HepG2 (cell line): ENCODE results near the gene UBE2R2. TPM values are rescaled to one million over a fixed set of nuclear protein-coding genes. Genes with fewer than 3 reads are reported as not detected.
"Not testable (repeated sequence)": the region's sequence is repeated elsewhere in the genome, so short reads cannot be mapped to it uniquely, and the experiment has no call there.

ENCODE experiments used
- ATAC-seq: fragments of 200-7000 bp; cut with Tn5 transposase; 3 replicates; pipeline ENCODE4 v1.9.1; 2020; ENCODE audit warnings: mild to moderate bottlenecking, moderate library complexity
- BruUV-seq: library from RNA; stranded (reverse); fragments of 400-500 nt; replicated peaks from 2 replicates; lab custom pipeline; 2021; lab: Mats Ljungman, UMichigan
- CTCF ChIA-PET: fragments of 300-600 bp; formaldehyde crosslinking; extraction: SDS; loops from one replicate; lab custom pipeline; 2021; ENCODE audit warnings: low total read pairs, inconsistent platforms, low intra/inter-chr PET ratio; lab: Yijun Ruan, JAX
- POLR2A ChIA-PET: fragments of 350-600 bp; sonication (Branson Sonifier 250); formaldehyde crosslinking; loops from one replicate; lab custom pipeline; 2020; ENCODE audit warnings: antibody characterized with exemption, inconsistent platforms; lab: Yijun Ruan, JAX
- DNase-seq: peaks from one replicate; pipeline ENCODE4 v3.0.0-alpha.2; 2015; ENCODE audit warnings: low spot score
- FAIRE-seq: peaks from 3 replicates; lab custom pipeline; 2011; peaks lifted over from hg19 to GRCh38; lab: Jason Lieb, UNC
- H2AFZ ChIP-seq: one replicate; pipeline ENCODE4 v1.6.1; 2011; ENCODE audit warnings: low read length, inconsistent platforms
- H3K27ac ChIP-seq: fragments of 300-600 bp; 3 replicates; pipeline ENCODE4 v1.8.0; 2011; ENCODE audit warnings: mixed run types, mild to moderate bottlenecking, mixed read lengths, low read length, inconsistent platforms; ENCODE audit not compliant: insufficient read depth; ENCODE audit errors: extremely low read length
- H3K27me3 ChIP-seq, 2 experiments: fragments of 200-600 bp in 1 of 2; 2 replicates in 1 of 2; 3 replicates in 1 of 2; pipeline versions ENCODE4 v1.6.0 to v1.8.0; 2011; ENCODE audit warnings: low read length in 2 of 2, mild to moderate bottlenecking in 2 of 2, moderate library complexity in 2 of 2, inconsistent platforms in 1 of 2; ENCODE audit not compliant: insufficient read depth in 2 of 2, control insufficient read depth in 1 of 2
- H3K36me3 ChIP-seq, 2 experiments: fragments of 200-600 bp in 1 of 2; replicated peaks in 1 of 2; 2 replicates in 1 of 2; 3 replicates in 1 of 2; pipeline versions ENCODE4 v1.5.1 to v1.8.0; 2011; ENCODE audit warnings: low read length in 2 of 2, inconsistent platforms in 1 of 2; ENCODE audit not compliant: insufficient read depth in 2 of 2, control insufficient read depth in 1 of 2
- H3K4me1 ChIP-seq: 2 replicates; pipeline ENCODE4 v1.5.1; 2012; ENCODE audit warnings: low read length, inconsistent platforms; ENCODE audit not compliant: insufficient read depth
- H3K4me2 ChIP-seq: 2 replicates; pipeline ENCODE4 v1.6.0; 2011; ENCODE audit warnings: low read depth, low read length, inconsistent platforms
- H3K4me3 ChIP-seq, 3 experiments: fragments of 200-600 bp in 1 of 3; sonication (generic), shearing (Covaris generic) in 1 of 3; replicated peaks in 1 of 3; 2 replicates each; pipeline ENCODE4 v1.5.1; 2011 to 2016; ENCODE audit warnings: low read length in 3 of 3, inconsistent platforms in 2 of 3, low read depth in 2 of 3, mild to moderate bottlenecking in 2 of 3, control low read depth in 1 of 3, mixed read lengths in 1 of 3; ENCODE audit not compliant: insufficient read depth in 1 of 3
- H3K79me2 ChIP-seq: one replicate; pipeline ENCODE4 v1.6.1; 2011; ENCODE audit warnings: low read length, inconsistent platforms; ENCODE audit not compliant: insufficient read depth
- H3K9ac ChIP-seq: 2 replicates; pipeline ENCODE4 v1.6.0; 2011; ENCODE audit warnings: mild to moderate bottlenecking, low read depth, low read length, inconsistent platforms; ENCODE audit not compliant: insufficient read depth
- H3K9me3 ChIP-seq: 2 replicates; pipeline ENCODE4 v1.5.1; 2012; ENCODE audit warnings: mild to moderate bottlenecking, low read length
- H4K20me1 ChIP-seq: 2 replicates; pipeline ENCODE4 v1.6.0; 2011; ENCODE audit warnings: inconsistent platforms, mild to moderate bottlenecking, low read length, moderate library complexity; ENCODE audit not compliant: insufficient read depth
- FIP1L1 ChIP-seq: fragments of 200-400 bp; formaldehyde crosslinking; IDR thresholded peaks from 2 replicates; pipeline ENCODE4 v1.6.1; 2018; ENCODE audit warnings: low read depth, mild to moderate bottlenecking, low read length, moderate library complexity, borderline replicate concordance; ENCODE audit not compliant: insufficient read depth
- MAFF ChIP-seq: IDR thresholded peaks from 2 replicates; pipeline ENCODE4 v1.6.1; 2011; ENCODE audit warnings: low read depth, low read length, improper control_type of control experiment
- MAFK ChIP-seq, 2 experiments: IDR thresholded peaks in 1 of 2; conservative IDR thresholded peaks in 1 of 2; 2 replicates each; pipeline ENCODE4 v1.6.1; 2011; ENCODE audit warnings: improper control_type of control experiment in 2 of 2, low read length in 2 of 2
- ZSCAN9 ChIP-seq: IDR thresholded peaks from 2 replicates; pipeline ENCODE4 v1.6.1; 2016; ENCODE audit warnings: borderline replicate concordance
- WGBS: methylation state at CpG from one replicate; pipeline ENCODE4 v1.1.6; 2017; ENCODE audit warnings: low lambda C conversion rate; 5-methylcytosine and 5-hydroxymethylcytosine counted together
- in situ Hi-C: cut with HindIII; loops from 2 replicates; pipeline ENCODE4 v1.10.0; 2017; ENCODE audit warnings: low pct_unique_long_range_greater_than_20kb; ENCODE audit not compliant: extremely low pct_ligation_motif_present
- intact Hi-C: fragments of 100-400 bp; cut with micrococcal nuclease; formaldehyde crosslinking; loops from one replicate; pipeline ENCODE4 v1.10.0; 2022; ENCODE audit not compliant: unreplicated experiment
- polyA plus RNA-seq, 8 experiments: library from polyadenylated mRNA; depleted of rRNA in 3 of 8; stranded (reverse) in 7 of 8; unstranded in 1 of 8; fragments of >200 nt; fragmentation: Illumina TruSeq in 4 of 8; extraction: Trizol in 4 of 8; gene quantifications; 2 replicates each; pipeline versions ENCODE4 v1.2.1 to v1.2.3, GENCODE V29; 2011 to 2016; ENCODE audit warnings: low read depth in 4 of 8, missing spikeins in 1 of 8, mixed read lengths in 1 of 8; ENCODE audit not compliant: insufficient read depth in 1 of 8
- total RNA-seq, 5 experiments: library from RNA; depleted of rRNA; stranded (reverse); fragments of >200 nt; fragmentation: Illumina TruSeq; extraction: Trizol; gene quantifications; 2 replicates each; pipeline ENCODE4 v1.2.3, GENCODE V29; 2016; ENCODE audit warnings: low read depth in 1 of 5

Gene UBE2R2
- total and polyA plus RNA-seq, 2 of the 13 experiments (the other 11 are each of a cell fraction or from before 2014, with no cell fraction given), result 14.8 to 20.9 TPM

DNA sequence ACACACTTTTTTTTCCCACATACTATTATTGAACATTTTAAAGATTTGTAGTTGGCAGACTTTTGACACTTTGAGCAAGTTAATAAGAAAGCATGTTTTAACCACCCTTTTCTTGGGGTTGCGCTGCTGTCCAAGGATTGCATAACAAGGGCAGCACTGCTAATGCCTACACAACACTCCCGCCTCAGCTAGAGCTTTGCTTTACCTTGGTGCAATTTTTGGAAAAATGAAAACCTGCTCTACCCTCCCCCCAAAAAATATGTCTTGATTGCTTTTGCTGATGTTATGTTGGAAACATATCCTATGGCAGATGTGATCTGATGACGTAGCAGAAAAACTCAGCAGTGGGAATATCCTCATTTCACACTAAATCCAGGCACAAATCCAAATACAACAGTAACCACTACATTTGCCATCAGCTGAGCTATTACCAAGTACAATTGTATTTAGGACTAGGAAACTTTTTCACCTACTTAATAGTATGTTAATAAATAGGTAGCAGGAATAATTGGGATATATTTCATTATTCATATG lies 51.5 kb downstream of the UBE2R2 start:
- POLR2A ChIA-PET, result no interaction called here
- Histone ChIP-seq H3K4me3 (no peak overlapping the region), H3K79me2 (peaks cover 86% of the 10 kb centered on the region), H3K36me3 (peaks cover 0 to 4% of the 10 kb centered on the region in 2 experiments; a peak in 1 of 5 replicates), H4K20me1 (peaks cover 32% of the 10 kb centered on the region), H3K4me1 (no peaks in the 10 kb centered on the region), H3K9ac (no peak overlapping the region), H3K4me2 (no peak overlapping the region), H3K9me3 (no peaks in the 10 kb centered on the region), H2AFZ (no peak overlapping the region), H3K27ac (no peak overlapping the region), H3K27me3 (no peaks in the 10 kb centered on the region)
- ATAC-seq (no peak), DNase-seq (no peak), FAIRE-seq (no peak)
- BruUV-seq, result no TSS peak
- in situ Hi-C loops, result no loop called here
- TF ChIP-seq ZSCAN9 (no peak), MAFK (conservative IDR thresholded peaks at IDR 0.05 in 1 of 2, IDR thresholded peaks at IDR 0.05 in 1 of 2; ENCODE audit: low read length in 2 of 2) (peak; percentile 65 to 73), MAFF (peak; percentile 58), FIP1L1 (no peak)
- intact Hi-C loops, result no loop called here
- CTCF ChIA-PET, result no interaction called here
- 100% methylated on average over 3 of the region's 3 CpGs for WGBS

DNA sequence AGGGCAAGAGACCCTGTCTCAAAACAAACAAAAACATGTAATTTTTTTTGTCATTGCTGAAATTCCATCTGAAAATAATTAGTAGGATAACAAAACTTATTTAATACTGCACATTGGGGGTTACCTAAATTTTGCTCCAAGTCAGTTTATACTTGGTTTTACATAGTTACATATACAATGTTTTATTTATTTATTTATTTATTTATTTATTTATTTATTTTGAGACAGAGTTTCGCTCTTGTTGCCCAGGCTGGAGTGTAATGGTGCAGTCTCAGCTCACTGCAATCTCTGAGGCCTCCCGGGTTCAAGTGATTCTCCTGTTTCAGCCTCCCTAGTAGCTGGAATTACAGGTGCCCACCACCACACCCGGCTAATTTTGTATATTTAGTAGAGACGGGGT lies 52.3 kb downstream of the UBE2R2 start:
- H3K4me3 ChIP-seq, H3K4me1 ChIP-seq, CTCF ChIA-PET, H3K4me2 ChIP-seq, H3K27ac ChIP-seq, H2AFZ ChIP-seq, BruUV-seq, H3K9me3 ChIP-seq, intact Hi-C loops, DNase-seq, H3K36me3 ChIP-seq, ATAC-seq, FAIRE-seq, H3K27me3 ChIP-seq, H3K9ac ChIP-seq, in situ Hi-C loops, POLR2A ChIA-PET: not testable (repeated sequence)
- H4K20me1 ChIP-seq, result peaks cover 37% of the 10 kb centered on the region
- WGBS, result over 99% methylated on average over 4 of the region's 4 CpGs
- H3K79me2 ChIP-seq, result peaks cover 83% of the 10 kb centered on the region
